Uterus (tissue), 4 donors: ENCODE data around the gene ADGRL3. TPM values are rescaled to one million over a fixed set of nuclear protein-coding genes. Genes with fewer than 3 reads are reported as not detected.

Experiments
- DNase-seq, 2 donors: peaks; one replicate each; pipeline ENCODE4 v3.0.0-alpha.2; 2019 to 2020
- H3K27ac ChIP-seq, 2 donors: fragments of 200-600 bp; sonication (generic); 1 replicate in 1 of 2; 2 replicates in 1 of 2; pipeline ENCODE4 v1.5.1; 2016 to 2018
- H3K27me3 ChIP-seq, 2 donors: fragments of 200-600 bp; sonication (generic); one replicate each; pipeline ENCODE4 v1.5.1; 2018 to 2019; ENCODE audit warnings: control low read depth in 1 of 2
- H3K36me3 ChIP-seq, 2 donors: fragments of 200-600 bp; sonication (generic); one replicate each; pipeline ENCODE4 v1.5.1; 2019; ENCODE audit warnings: control low read depth in 1 of 2
- H3K4me1 ChIP-seq, 2 donors: fragments of 200-600 bp; sonication (generic); one replicate each; pipeline ENCODE4 v1.5.1; 2018 to 2019; ENCODE audit warnings: control low read depth in 1 of 2
- H3K4me3 ChIP-seq, 2 donors: fragments of 200-600 bp; sonication (generic); 1 replicate in 1 of 2; 2 replicates in 1 of 2; pipeline ENCODE4 v1.5.1; 2018 to 2019; ENCODE audit warnings: mild to moderate bottlenecking in 1 of 2
- H3K9me3 ChIP-seq, 2 donors: fragments of 200-600 bp; sonication (generic); one replicate each; pipeline ENCODE4 v1.5.1; 2019; ENCODE audit warnings: control low read depth in 1 of 2
- POLR2A ChIP-seq, 2 donors: fragments of 450-650 bp; IDR thresholded peaks; one replicate each; pipeline ENCODE4 v1.6.1; 2016; ENCODE audit warnings: antibody characterized with exemption in 2 of 2, mild to moderate bottlenecking in 1 of 2, moderate library complexity in 1 of 2
- intact Hi-C: fragments of 100-400 bp; cut with DNase I; formaldehyde crosslinking; loops from one replicate; pipeline ENCODE4 v1.15.1; 2023; ENCODE audit warnings: low total_unique reads
- total RNA-seq, 4 donors: library from RNA; depleted of rRNA in 3 of 4; stranded (reverse); fragments of >200 nt in 3 of 4; gene quantifications; one replicate each; pipeline versions ENCODE4 v1.1.0 to v1.2.4, GENCODE V29; 2014 to 2023
- TF ChIP-seq, protein P1 (sequence below), 4 experiments: fragments of 200-600 bp in 2 of 4; fragments of 450-650 bp in 2 of 4; sonication (generic) in 2 of 4; IDR thresholded peaks; one replicate each; pipeline ENCODE4 v1.5.1; 2016 to 2019; ENCODE audit warnings: antibody characterized with exemption in 4 of 4, mild to moderate bottlenecking in 2 of 4, moderate library complexity in 1 of 4
- donor health status: DM: yes; HTN: yes; CAD: no.

Gene ADGRL3
- total RNA-seq, 4 donors from 2014 or later, result 31.5 to 411 (median 74.3) TPM

DNA sequence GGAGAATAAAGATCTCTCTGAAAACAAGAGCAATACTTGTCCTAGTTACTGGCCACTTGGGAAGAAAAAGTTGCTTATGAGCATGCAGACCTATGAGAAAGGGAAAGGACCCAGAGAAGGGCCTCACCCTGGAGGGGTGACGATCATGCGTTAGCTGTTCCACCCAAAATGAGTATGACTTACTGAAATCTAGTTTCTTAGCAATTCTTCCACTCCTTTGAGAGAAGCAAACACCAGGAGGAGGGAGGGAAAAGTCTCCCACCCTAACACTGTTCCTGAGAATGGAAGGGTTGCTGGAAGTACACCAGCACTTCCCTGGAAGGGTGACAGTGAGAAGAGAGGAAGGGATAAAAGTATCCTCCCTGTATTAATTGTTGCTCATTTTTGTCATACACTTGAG lies 107.9 kb downstream of the ADGRL3 start:
- H3K36me3 ChIP-seq, result no peaks in the 10 kb centered on the region
- H3K4me3 ChIP-seq, result no peak overlapping the region
- no peak overlapping the region for H3K27ac ChIP-seq
- no peak for DNase-seq
- TF ChIP-seq POLR2A (IDR thresholded peaks at IDR 0.05), result no peak
- TF ChIP-seq, protein P1, sequence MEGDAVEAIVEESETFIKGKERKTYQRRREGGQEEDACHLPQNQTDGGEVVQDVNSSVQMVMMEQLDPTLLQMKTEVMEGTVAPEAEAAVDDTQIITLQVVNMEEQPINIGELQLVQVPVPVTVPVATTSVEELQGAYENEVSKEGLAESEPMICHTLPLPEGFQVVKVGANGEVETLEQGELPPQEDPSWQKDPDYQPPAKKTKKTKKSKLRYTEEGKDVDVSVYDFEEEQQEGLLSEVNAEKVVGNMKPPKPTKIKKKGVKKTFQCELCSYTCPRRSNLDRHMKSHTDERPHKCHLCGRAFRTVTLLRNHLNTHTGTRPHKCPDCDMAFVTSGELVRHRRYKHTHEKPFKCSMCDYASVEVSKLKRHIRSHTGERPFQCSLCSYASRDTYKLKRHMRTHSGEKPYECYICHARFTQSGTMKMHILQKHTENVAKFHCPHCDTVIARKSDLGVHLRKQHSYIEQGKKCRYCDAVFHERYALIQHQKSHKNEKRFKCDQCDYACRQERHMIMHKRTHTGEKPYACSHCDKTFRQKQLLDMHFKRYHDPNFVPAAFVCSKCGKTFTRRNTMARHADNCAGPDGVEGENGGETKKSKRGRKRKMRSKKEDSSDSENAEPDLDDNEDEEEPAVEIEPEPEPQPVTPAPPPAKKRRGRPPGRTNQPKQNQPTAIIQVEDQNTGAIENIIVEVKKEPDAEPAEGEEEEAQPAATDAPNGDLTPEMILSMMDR (IDR thresholded peaks at IDR 0.05), result no peak
- no peaks in the 10 kb centered on the region for H3K4me1 ChIP-seq
- intact Hi-C loops, result no loop called here
- no peaks in the 10 kb centered on the region for H3K9me3 ChIP-seq
- H3K27me3 ChIP-seq, result no peaks in the 10 kb centered on the region

DNA sequence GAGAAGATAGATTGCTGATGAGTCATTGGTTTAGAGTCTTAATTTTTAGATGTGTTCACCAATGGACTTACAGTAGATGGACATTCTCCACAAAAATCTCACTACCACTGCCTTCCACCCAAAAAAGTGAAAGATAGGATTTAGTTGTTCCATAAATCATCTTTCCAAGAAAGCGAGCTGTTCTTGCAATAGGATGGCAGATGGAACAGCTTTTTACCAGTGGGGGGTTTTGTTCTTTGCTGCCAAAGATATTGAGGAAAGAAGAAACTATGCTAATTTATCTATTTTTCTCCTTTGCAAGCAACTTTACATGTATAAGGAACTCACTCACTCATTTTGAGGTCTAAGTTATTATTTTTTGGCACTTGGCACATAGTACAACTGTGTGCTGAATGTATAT lies 109.5 kb downstream of the ADGRL3 start:
- no peaks in the 10 kb centered on the region for H3K4me1 ChIP-seq
- H3K27ac ChIP-seq, result no peak overlapping the region
- H3K9me3 ChIP-seq, result no peaks in the 10 kb centered on the region
- H3K27me3 ChIP-seq, result no peaks in the 10 kb centered on the region
- no peaks in the 10 kb centered on the region for H3K36me3 ChIP-seq
- DNase-seq, result no peak
- no peak for TF ChIP-seq POLR2A (IDR thresholded peaks at IDR 0.05)
- TF ChIP-seq, protein P1 (IDR thresholded peaks at IDR 0.05), result no peak
- intact Hi-C loops, result no loop called here
- no peak overlapping the region for H3K4me3 ChIP-seq

DNA sequence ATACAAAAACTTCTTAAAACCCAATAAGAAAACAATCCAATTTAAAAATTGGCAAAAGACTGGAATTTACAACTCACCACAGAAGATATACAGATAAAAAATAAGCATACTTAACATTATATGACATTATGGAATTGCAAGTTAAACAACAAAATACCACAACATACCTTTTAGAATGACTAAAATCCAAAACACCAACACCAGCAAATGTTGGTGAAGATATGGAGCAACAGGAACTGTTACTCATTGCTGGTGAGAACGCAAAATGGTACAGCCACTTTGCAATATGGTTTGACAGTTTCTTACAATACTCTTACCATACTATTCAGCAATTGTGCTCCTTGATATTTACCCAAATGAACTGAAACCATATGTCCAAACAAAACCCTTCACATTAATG lies 112.4 kb downstream of the ADGRL3 start:
- Histone ChIP-seq H3K27ac (no peak overlapping the region), H3K4me3 (no peak overlapping the region), H3K27me3 (no peaks in the 10 kb centered on the region), H3K4me1 (no peaks in the 10 kb centered on the region), H3K9me3 (no peaks in the 10 kb centered on the region), H3K36me3 (no peaks in the 10 kb centered on the region)
- no peak for TF ChIP-seq POLR2A (IDR thresholded peaks at IDR 0.05)
- TF ChIP-seq, protein P1 (IDR thresholded peaks at IDR 0.05), result no peak
- DNase-seq, result no peak
- intact Hi-C loops, result no loop called here

DNA sequence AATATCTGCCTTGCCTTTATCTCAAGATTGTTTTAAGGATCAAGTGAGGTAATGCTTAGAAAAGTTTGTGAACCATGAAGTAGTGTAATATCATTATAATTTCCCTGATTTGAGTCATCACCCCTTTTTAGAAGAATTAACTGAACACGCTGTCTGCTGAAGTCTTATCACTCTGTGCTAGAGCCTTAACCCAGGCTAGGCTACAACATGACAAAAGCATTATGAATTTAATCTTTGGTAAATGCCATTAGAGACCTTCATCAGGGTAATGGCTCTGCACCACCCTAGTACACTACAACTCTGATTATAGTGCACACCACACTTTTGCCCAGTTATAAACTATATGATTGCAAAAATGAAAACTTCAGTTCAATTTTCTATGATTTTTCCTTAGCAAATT lies 118.3 kb downstream of the ADGRL3 start:
- TF ChIP-seq, protein P1 (IDR thresholded peaks at IDR 0.05), result no peak
- DNase-seq, result no peak
- intact Hi-C loops, result no loop called here
- Histone ChIP-seq H3K9me3 (no peaks in the 10 kb centered on the region), H3K4me1 (no peaks in the 10 kb centered on the region), H3K4me3 (no peak overlapping the region), H3K36me3 (no peaks in the 10 kb centered on the region), H3K27me3 (no peaks in the 10 kb centered on the region), H3K27ac (no peak overlapping the region)

DNA sequence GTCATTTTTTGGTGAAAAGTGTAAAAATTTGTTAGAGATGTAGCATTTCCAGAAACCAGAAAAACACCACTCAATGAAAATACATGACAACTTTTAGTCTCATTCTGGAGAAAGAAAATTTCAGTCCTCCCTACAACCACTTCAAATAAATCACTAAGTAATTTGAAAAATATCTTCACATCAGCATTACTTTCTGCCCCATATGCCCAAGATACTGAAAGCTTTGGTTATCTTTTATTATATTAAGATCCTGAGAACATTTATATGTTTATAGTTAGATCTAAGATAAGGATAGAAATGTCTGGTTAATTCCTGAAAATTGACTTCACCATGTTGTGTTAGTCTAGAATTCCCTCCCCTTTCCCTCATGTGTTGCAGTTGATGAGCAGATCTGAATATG lies 119.0 kb downstream of the ADGRL3 start:
- TF ChIP-seq, protein P1 (IDR thresholded peaks at IDR 0.05), result no peak
- no peak for TF ChIP-seq POLR2A (IDR thresholded peaks at IDR 0.05)
- H3K27me3 ChIP-seq, result no peaks in the 10 kb centered on the region
- no peak for DNase-seq

More for the DNA sequence above, 119.0 kb downstream of the ADGRL3 start:
- intact Hi-C loops, result no loop called here
- Histone ChIP-seq H3K36me3 (no peaks in the 10 kb centered on the region), H3K27ac (no peak overlapping the region), H3K4me3 (no peak overlapping the region), H3K4me1 (no peaks in the 10 kb centered on the region), H3K9me3 (no peaks in the 10 kb centered on the region)
